Right lobe of liver (tissue), 6 donors: ENCODE measurements around the gene TPPP. TPM values are rescaled to one million over a fixed set of nuclear protein-coding genes. Genes with fewer than 3 reads are reported as not detected.

ENCODE experiments used
- ATAC-seq, 4 donors: fragments of 200-7000 bp; cut with Tn5 transposase; one replicate each; pipeline ENCODE4 v1.9.1; 2020; ENCODE audit warnings: mild to moderate bottlenecking in 4 of 4, moderate library complexity in 4 of 4
- DNase-seq, 3 donors: peaks; one replicate each; pipeline ENCODE4 v3.0.0-alpha.2; 2020
- H3K27ac ChIP-seq, 3 donors: fragments of 200-600 bp; one replicate each; pipeline ENCODE4 v1.8.0; 2022
- H3K27me3 ChIP-seq, 2 donors: fragments of 200-600 bp; one replicate each; pipeline ENCODE4 v1.8.0; 2022
- H3K36me3 ChIP-seq, 4 donors: fragments of 200-600 bp; sonication (generic) in 1 of 4; one replicate each; pipeline versions ENCODE4 v1.5.1 to v1.8.0; 2017 to 2022; ENCODE audit warnings: control low read depth in 1 of 4
- H3K4me1 ChIP-seq, 4 donors: fragments of 200-600 bp; sonication (generic) in 1 of 4; one replicate each; pipeline versions ENCODE4 v1.5.1 to v1.8.0; 2017 to 2022; ENCODE audit warnings: control low read depth in 1 of 4
- H3K4me3 ChIP-seq, 3 donors: fragments of 200-600 bp; one replicate each; pipeline ENCODE4 v1.8.0; 2022
- H3K9me3 ChIP-seq, 4 donors: fragments of 200-600 bp; sonication (generic) in 1 of 4; one replicate each; pipeline versions ENCODE4 v1.5.1 to v1.8.0; 2017 to 2022; ENCODE audit warnings: control low read depth in 1 of 4
- CTCF ChIP-seq, 4 donors: fragments of 200-600 bp in 3 of 4; fragments of 450-650 bp in 1 of 4; IDR thresholded peaks; one replicate each; pipeline versions ENCODE4 v1.5.1 to v1.8.0; 2016 to 2022; ENCODE audit warnings: antibody characterized with exemption in 4 of 4, mild to moderate bottlenecking in 2 of 4
- POLR2A ChIP-seq: fragments of 450-650 bp; IDR thresholded peaks from one replicate; pipeline ENCODE4 v1.6.1; 2017; ENCODE audit warnings: antibody characterized with exemption, mild to moderate bottlenecking
- WGBS: methylation state at CpG from one replicate; pipeline ENCODE4 v1.1.6; 2018; ENCODE audit warnings: low coverage, low lambda C conversion rate; ENCODE audit not compliant: insufficient coverage; ENCODE audit errors: missing lambda C conversion rate; 5-methylcytosine and 5-hydroxymethylcytosine counted together
- intact Hi-C, 2 donors: fragments of 100-400 bp; cut with DNase I; formaldehyde crosslinking; loops; one replicate each; pipeline versions ENCODE4 v1.11.2 to v1.14.1; 2022
- total RNA-seq, 6 experiments: library from RNA; depleted of rRNA in 2 of 6; stranded (reverse); fragments of >200 nt in 2 of 6; fragmentation: NEBNext Ultra II Directional in 3 of 6; extraction: Animal tissue kit (Norgen Biotek cat#: 25700) in 3 of 6; gene quantifications; one replicate each; pipeline versions ENCODE4 v1.1.0 to v1.2.4, GENCODE V29; 2016 to 2023
- donor health status: DM: no; HTN: yes; CAD: no.
- donor health status: DM: no; HTN: no; CAD: no.
- donor health status: DM: no; HTN: no; CAD: no.
- donor health status: DM: no; HTN: yes; CAD: no.
- donor health status: DM: no; HTN: yes; CAD: no.

The TPPP gene
- total RNA-seq, 6 experiments from 2014 or later: 1.9 to 4.3 (median 2.4) TPM

GRCh38 chr5:639584-640213 lies 53.5 kb downstream of the TPPP start:
- TF ChIP-seq POLR2A (no peak), CTCF (IDR thresholded peaks at IDR 0.05) (no peak)
- intact Hi-C loops: no loop called here
- H3K9me3 ChIP-seq: no peaks in the 10 kb centered on the region
- DNase-seq (peak in 1 of 3 donors; percentile 37), ATAC-seq (no peak)
- no CpG with 5 or more reads among the region's 20 CpGs for WGBS
- peaks cover 0 to 10% (median 4%) of the 10 kb centered on the region in 4 donors for H3K36me3 ChIP-seq
- no peak overlapping the region for H3K27ac ChIP-seq
- H3K4me3 ChIP-seq: no peak overlapping the region
- no peaks in the 10 kb centered on the region for H3K27me3 ChIP-seq
- H3K4me1 ChIP-seq: no peaks in the 10 kb centered on the region

GRCh38 chr5:639253-639530 lies 54.0 kb downstream of the TPPP start:
- TF ChIP-seq CTCF (IDR thresholded peaks at IDR 0.05) (no peak), POLR2A (no peak)
- intact Hi-C loops: no loop called here
- H3K36me3 ChIP-seq: peaks cover 0 to 10% (median 4%) of the 10 kb centered on the region in 4 donors

GRCh38 chr5:638501-639252 lies 54.5 kb downstream of the TPPP start:
- 93% methylated on average over 2 of the region's 29 CpGs for WGBS
- intact Hi-C loops: no loop called here
- no peaks in the 10 kb centered on the region for H3K4me1 ChIP-seq
- DNase-seq: peak in 2 of 3 donors; percentile 12 to 31
- no peaks in the 10 kb centered on the region for H3K27me3 ChIP-seq
- TF ChIP-seq CTCF (IDR thresholded peaks at IDR 0.05): no peak
- no peak for TF ChIP-seq POLR2A
- H3K36me3 ChIP-seq: peaks cover 0 to 10% (median 4%) of the 10 kb centered on the region in 4 donors
- no peak overlapping the region for H3K27ac ChIP-seq
- ATAC-seq: no peak
- no peaks in the 10 kb centered on the region for H3K9me3 ChIP-seq
- no peak overlapping the region for H3K4me3 ChIP-seq

More at GRCh38 chr5:639253-639530, 54.0 kb downstream of the TPPP start:
- ATAC-seq: no peak
- Histone ChIP-seq H3K27me3 (no peaks in the 10 kb centered on the region), H3K4me3 (no peak overlapping the region), H3K9me3 (no peaks in the 10 kb centered on the region), H3K4me1 (no peaks in the 10 kb centered on the region), H3K27ac (no peak overlapping the region)
- no CpG with 5 or more reads among the region's 9 CpGs for WGBS
- peak in 1 of 3 donors; percentile 31 for DNase-seq

- H3K27me3 ChIP-seq: no peaks in the 10 kb centered on the region
- no peaks in the 10 kb centered on the region for H3K9me3 ChIP-seq
- H3K4me1 ChIP-seq: no peaks in the 10 kb centered on the region
- peak in 1 of 3 donors; percentile 32 for DNase-seq
- TF ChIP-seq CTCF (IDR thresholded peaks at IDR 0.05) (no peak), POLR2A (no peak)
- H3K36me3 ChIP-seq: peaks cover 0 to 10% (median 4%) of the 10 kb centered on the region in 4 donors
- ATAC-seq: no peak
- H3K4me3 ChIP-seq: no peak overlapping the region
- intact Hi-C loops: no loop called here
- no peak overlapping the region for H3K27ac ChIP-seq
- WGBS: 96% methylated on average over 5 of the region's 42 CpGs
Measured at GRCh38 chr5:637581-638450, 55.3 kb downstream of the TPPP start.
